ENCODE measurements around the gene LLCFC1.

Gene LLCFC1

GRCh38 chr7:142938611-142939010, 673 bp upstream of the LLCFC1 start:
- Mint-ChIP-seq H3K36me3 (ENCODE audit: low read depth) (no peaks in the 10 kb centered on the region), H3K27me3 (ENCODE audit: low read depth) (peaks cover 11% of the 10 kb centered on the region), H3K27ac (no peak overlapping the region), H3K9me3 (no peaks in the 10 kb centered on the region), H3K4me1 (no peaks in the 10 kb centered on the region), H3K4me3 (no peak overlapping the region)
- TF ChIP-seq, protein P1, sequence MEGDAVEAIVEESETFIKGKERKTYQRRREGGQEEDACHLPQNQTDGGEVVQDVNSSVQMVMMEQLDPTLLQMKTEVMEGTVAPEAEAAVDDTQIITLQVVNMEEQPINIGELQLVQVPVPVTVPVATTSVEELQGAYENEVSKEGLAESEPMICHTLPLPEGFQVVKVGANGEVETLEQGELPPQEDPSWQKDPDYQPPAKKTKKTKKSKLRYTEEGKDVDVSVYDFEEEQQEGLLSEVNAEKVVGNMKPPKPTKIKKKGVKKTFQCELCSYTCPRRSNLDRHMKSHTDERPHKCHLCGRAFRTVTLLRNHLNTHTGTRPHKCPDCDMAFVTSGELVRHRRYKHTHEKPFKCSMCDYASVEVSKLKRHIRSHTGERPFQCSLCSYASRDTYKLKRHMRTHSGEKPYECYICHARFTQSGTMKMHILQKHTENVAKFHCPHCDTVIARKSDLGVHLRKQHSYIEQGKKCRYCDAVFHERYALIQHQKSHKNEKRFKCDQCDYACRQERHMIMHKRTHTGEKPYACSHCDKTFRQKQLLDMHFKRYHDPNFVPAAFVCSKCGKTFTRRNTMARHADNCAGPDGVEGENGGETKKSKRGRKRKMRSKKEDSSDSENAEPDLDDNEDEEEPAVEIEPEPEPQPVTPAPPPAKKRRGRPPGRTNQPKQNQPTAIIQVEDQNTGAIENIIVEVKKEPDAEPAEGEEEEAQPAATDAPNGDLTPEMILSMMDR (IDR thresholded peaks at IDR 0.05; ENCODE audit: unreplicated experiment in 3 of 3): no peak

DNA sequence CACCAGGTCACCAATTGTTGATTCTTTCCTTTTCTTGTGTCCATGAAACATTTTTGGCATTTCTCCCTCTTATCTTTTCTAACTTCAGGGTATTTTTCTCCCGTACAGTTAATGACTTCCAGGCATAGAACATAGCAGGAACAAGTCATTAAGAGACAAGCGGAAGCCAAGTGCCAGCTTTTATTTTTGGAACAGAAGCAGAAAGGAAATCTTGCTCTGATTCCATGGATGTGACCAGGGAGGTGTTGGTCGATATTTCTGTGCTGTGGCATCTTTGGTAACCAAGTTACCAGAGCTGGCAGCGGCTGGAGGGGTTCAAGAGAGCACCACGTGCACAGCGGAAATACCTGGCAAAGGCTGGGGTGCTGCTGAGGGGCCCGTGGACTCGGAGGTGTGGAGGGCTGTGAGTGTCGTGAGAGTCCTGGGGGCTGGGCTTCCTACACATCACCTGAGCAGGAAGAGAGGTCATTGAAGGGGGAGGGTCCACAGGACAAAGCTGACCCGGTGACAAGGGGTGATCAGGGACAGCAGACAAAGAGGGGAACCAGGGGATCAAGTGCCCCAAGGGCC, 1.8 kb downstream of the LLCFC1 start:
- H3K9me3 Mint-ChIP-seq: no peaks in the 10 kb centered on the region
- H3K27me3 Mint-ChIP-seq (ENCODE audit: low read depth): peaks cover 9% of the 10 kb centered on the region
- TF ChIP-seq, protein P1 (IDR thresholded peaks at IDR 0.05; ENCODE audit: unreplicated experiment in 3 of 3): no peak
- H3K36me3 Mint-ChIP-seq (ENCODE audit: low read depth): no peaks in the 10 kb centered on the region
- H3K4me1 Mint-ChIP-seq: no peaks in the 10 kb centered on the region
- no peak overlapping the region for H3K4me3 Mint-ChIP-seq
- no peak overlapping the region for H3K27ac Mint-ChIP-seq

GRCh38 chr7:142941541-142941940, 2.3 kb downstream of the LLCFC1 start:
- no peaks in the 10 kb centered on the region for H3K36me3 Mint-ChIP-seq (ENCODE audit: low read depth)
- no peak overlapping the region for H3K27ac Mint-ChIP-seq
- no peaks in the 10 kb centered on the region for H3K4me1 Mint-ChIP-seq
- H3K4me3 Mint-ChIP-seq: no peak overlapping the region
- peaks cover 6% of the 10 kb centered on the region for H3K27me3 Mint-ChIP-seq (ENCODE audit: low read depth)
- TF ChIP-seq, protein P1 (IDR thresholded peaks at IDR 0.05; ENCODE audit: unreplicated experiment in 3 of 3): no peak
- H3K9me3 Mint-ChIP-seq: no peaks in the 10 kb centered on the region

- TF ChIP-seq, protein P1 (IDR thresholded peaks at IDR 0.05; ENCODE audit: unreplicated experiment in 3 of 3): no peak
- peaks cover 5% of the 10 kb centered on the region for H3K27me3 Mint-ChIP-seq (ENCODE audit: low read depth)
- no peaks in the 10 kb centered on the region for H3K9me3 Mint-ChIP-seq
- no peak overlapping the region for H3K27ac Mint-ChIP-seq
- no peaks in the 10 kb centered on the region for H3K36me3 Mint-ChIP-seq (ENCODE audit: low read depth)
- H3K4me3 Mint-ChIP-seq: no peak overlapping the region
- H3K4me1 Mint-ChIP-seq: no peaks in the 10 kb centered on the region
These were observed 3.5 kb downstream of the LLCFC1 start for GRCh38 chr7:142942746-142943145.

GRCh38 chr7:142943706-142944268, 4.5 kb downstream of the LLCFC1 start:
- TF ChIP-seq, protein P1 (IDR thresholded peaks at IDR 0.05; ENCODE audit: unreplicated experiment in 3 of 3): no peak
- Mint-ChIP-seq H3K9me3 (no peaks in the 10 kb centered on the region), H3K36me3 (ENCODE audit: low read depth) (no peaks in the 10 kb centered on the region), H3K4me3 (no peak overlapping the region), H3K27ac (no peak overlapping the region), H3K4me1 (no peaks in the 10 kb centered on the region), H3K27me3 (ENCODE audit: low read depth) (peaks cover 5% of the 10 kb centered on the region)

DNA sequence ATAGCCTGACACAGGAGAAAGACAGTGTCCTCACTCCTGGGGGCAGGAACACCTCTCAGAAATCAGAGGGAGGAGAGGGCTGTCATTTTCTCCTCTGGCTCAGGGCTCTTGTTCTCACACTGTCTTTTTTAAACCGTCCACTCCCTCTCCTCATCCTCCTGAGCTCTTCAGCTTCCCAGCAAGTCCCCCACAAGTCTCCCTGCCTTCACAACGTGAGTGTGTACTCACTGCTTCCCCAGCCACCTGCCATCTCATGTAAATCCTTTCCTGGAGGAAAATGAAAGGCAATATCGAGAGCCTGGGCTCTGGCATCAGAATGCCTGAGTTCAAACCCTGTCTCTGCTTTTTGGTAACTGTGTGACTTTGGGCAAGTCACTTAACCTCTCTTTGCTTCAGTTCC, 5.7 kb downstream of the LLCFC1 start:
- Mint-ChIP-seq H3K27me3 (ENCODE audit: low read depth) (peaks cover 5% of the 10 kb centered on the region), H3K4me1 (no peaks in the 10 kb centered on the region), H3K27ac (no peak overlapping the region), H3K4me3 (no peak overlapping the region), H3K36me3 (ENCODE audit: low read depth) (no peaks in the 10 kb centered on the region), H3K9me3 (no peaks in the 10 kb centered on the region)
- TF ChIP-seq, protein P1 (IDR thresholded peaks at IDR 0.05; ENCODE audit: unreplicated experiment in 3 of 3): no peak

Measured in nephron (organoid).